HUES6 (cell line): ENCODE data around the gene MYO1B.
A peak's percentile ranks its signal among the peaks of the same experiment; 100 is the strongest.

ENCODE experiments used
- H3K27ac ChIP-seq: 2 replicates; pipeline ENCODE4 v1.7.0; 2013; ENCODE audit warnings: low read depth, mild to moderate bottlenecking, low read length, inconsistent platforms
- H3K27me3 ChIP-seq: 2 replicates; pipeline ENCODE4 v1.6.1; 2013; ENCODE audit warnings: low read length; ENCODE audit not compliant: control insufficient read depth, insufficient read depth
- H3K36me3 ChIP-seq: 2 replicates; pipeline ENCODE4 v1.6.1; 2013; ENCODE audit warnings: low read length; ENCODE audit not compliant: control insufficient read depth, insufficient read depth
- H3K4me1 ChIP-seq: 2 replicates; pipeline ENCODE4 v1.6.1; 2013; ENCODE audit warnings: low read length; ENCODE audit not compliant: control insufficient read depth, insufficient read depth
- H3K4me3 ChIP-seq: 2 replicates; pipeline ENCODE4 v1.5.1; 2013; ENCODE audit warnings: low read depth, low read length
- H3K9ac ChIP-seq: one replicate; pipeline ENCODE4 v1.6.1; 2013; ENCODE audit warnings: mild to moderate bottlenecking, low read length
- H3K9me3 ChIP-seq: 2 replicates; pipeline ENCODE4 v1.6.1; 2013; ENCODE audit warnings: low read depth, low read length; ENCODE audit not compliant: control insufficient read depth, insufficient read depth

Gene MYO1B

GRCh38 chr2:191321861-191322662, 76.9 kb downstream of the MYO1B start:
- Histone ChIP-seq H3K27ac (peak overlapping the region; percentile 67; the same call in 1 of the 2 replicates), H3K9me3 (peaks cover 11% of the 10 kb centered on the region; the same call in 1 of the 2 replicates), H3K4me3 (no peak overlapping the region), H3K36me3 (no peaks in the 10 kb centered on the region), H3K27me3 (no peaks in the 10 kb centered on the region), H3K4me1 (peaks cover 54% of the 10 kb centered on the region), H3K9ac (no peak overlapping the region)

GRCh38 chr2:191322828-191323506, 77.8 kb downstream of the MYO1B start:
- H3K27ac ChIP-seq = peak overlapping the region; percentile 67; the same call in 1 of the 2 replicates

GRCh38 chr2:191325651-191326365, 80.6 kb downstream of the MYO1B start:
- Histone ChIP-seq H3K36me3 (peaks cover 7% of the 10 kb centered on the region; the same call in 1 of the 2 replicates), H3K27ac (no peak overlapping the region), H3K4me3 (no peak overlapping the region), H3K9me3 (peaks cover 11% of the 10 kb centered on the region; the same call in 1 of the 2 replicates), H3K27me3 (no peaks in the 10 kb centered on the region), H3K4me1 (peaks cover 27% of the 10 kb centered on the region), H3K9ac (no peak overlapping the region)

More at GRCh38 chr2:191322828-191323506, 77.8 kb downstream of the MYO1B start:
- peaks cover 51% of the 10 kb centered on the region for H3K4me1 ChIP-seq
- H3K9ac ChIP-seq = no peak overlapping the region
- H3K27me3 ChIP-seq = no peaks in the 10 kb centered on the region
- no peak overlapping the region for H3K4me3 ChIP-seq
- H3K9me3 ChIP-seq = peaks cover 11% of the 10 kb centered on the region; the same call in 1 of the 2 replicates
- H3K36me3 ChIP-seq = no peaks in the 10 kb centered on the region

GRCh38 chr2:191327484-191327883, 82.3 kb downstream of the MYO1B start:
- no peak overlapping the region for H3K27ac ChIP-seq
- H3K36me3 ChIP-seq = peaks cover 19% of the 10 kb centered on the region; the same call in 1 of the 2 replicates
- H3K4me1 ChIP-seq = peaks cover 12% of the 10 kb centered on the region

GRCh38 chr2:191328150-191328809, 83.1 kb downstream of the MYO1B start:
- Histone ChIP-seq H3K4me3 (no peak overlapping the region), H3K36me3 (peaks cover 19% of the 10 kb centered on the region; the same call in 1 of the 2 replicates), H3K9ac (no peak overlapping the region)

More at GRCh38 chr2:191327484-191327883, 82.3 kb downstream of the MYO1B start:
- H3K27me3 ChIP-seq = no peaks in the 10 kb centered on the region
- H3K9me3 ChIP-seq = peaks cover 11% of the 10 kb centered on the region; the same call in 1 of the 2 replicates
- no peak overlapping the region for H3K9ac ChIP-seq
- no peak overlapping the region for H3K4me3 ChIP-seq

GRCh38 chr2:191329841-191330240, 84.6 kb downstream of the MYO1B start:
- no peak overlapping the region for H3K27ac ChIP-seq
- H3K27me3 ChIP-seq = no peaks in the 10 kb centered on the region
- H3K9me3 ChIP-seq = no peaks in the 10 kb centered on the region
- peaks cover 19% of the 10 kb centered on the region; the same call in 1 of the 2 replicates for H3K36me3 ChIP-seq
- H3K4me1 ChIP-seq = peaks cover 7% of the 10 kb centered on the region; the same call in 1 of the 2 replicates
- H3K9ac ChIP-seq = no peak overlapping the region
- H3K4me3 ChIP-seq = no peak overlapping the region

More at GRCh38 chr2:191328150-191328809, 83.1 kb downstream of the MYO1B start:
- H3K9me3 ChIP-seq = peaks cover 11% of the 10 kb centered on the region; the same call in 1 of the 2 replicates
- peaks cover 4% of the 10 kb centered on the region; the same call in 1 of the 2 replicates for H3K4me1 ChIP-seq
- H3K27ac ChIP-seq = no peak overlapping the region
- H3K27me3 ChIP-seq = no peaks in the 10 kb centered on the region

- Histone ChIP-seq H3K27me3 (no peaks in the 10 kb centered on the region), H3K9ac (no peak overlapping the region), H3K27ac (no peak overlapping the region), H3K36me3 (peaks cover 19% of the 10 kb centered on the region; the same call in 1 of the 2 replicates), H3K4me3 (no peak overlapping the region), H3K4me1 (peaks cover 4% of the 10 kb centered on the region; the same call in 1 of the 2 replicates), H3K9me3 (no peaks in the 10 kb centered on the region)
These were observed 88.7 kb downstream of the MYO1B start for GRCh38 chr2:191333911-191334357.

- H3K9ac ChIP-seq = no peak overlapping the region
- no peak overlapping the region for H3K4me3 ChIP-seq
- no peaks in the 10 kb centered on the region for H3K27me3 ChIP-seq
- peaks cover 4% of the 10 kb centered on the region; the same call in 1 of the 2 replicates for H3K4me1 ChIP-seq
- H3K36me3 ChIP-seq = peaks cover 10% of the 10 kb centered on the region; the same call in 1 of the 2 replicates
- no peak overlapping the region for H3K27ac ChIP-seq
- no peaks in the 10 kb centered on the region for H3K9me3 ChIP-seq
These were observed 90.8 kb downstream of the MYO1B start for GRCh38 chr2:191335875-191336464.

GRCh38 chr2:191341436-191341835, 96.2 kb downstream of the MYO1B start:
- H3K27me3 ChIP-seq = no peaks in the 10 kb centered on the region
- H3K4me3 ChIP-seq = no peak overlapping the region
- peaks cover 25% of the 10 kb centered on the region for H3K36me3 ChIP-seq
- H3K9ac ChIP-seq = no peak overlapping the region
- H3K27ac ChIP-seq = no peak overlapping the region
- no peaks in the 10 kb centered on the region for H3K9me3 ChIP-seq
- no peaks in the 10 kb centered on the region for H3K4me1 ChIP-seq
